Measurements from ENCODE around the gene CACNA1E. TPM values are rescaled to one million over a fixed set of nuclear protein-coding genes. Genes with fewer than 3 reads are reported as not detected.

The CACNA1E gene
- total and polyA plus RNA-seq, 2 of the 13 experiments (the other 11 are each of a cell fraction or from before 2014, with no cell fraction given): not detected

- H3K4me3 ChIP-seq (replicated peaks in 1 of 3; ENCODE audit: insufficient read depth in 1 of 3, low read depth in 2 of 3, low read length in 3 of 3): no peak overlapping the region
- 16% methylated on average over 4 of the region's 4 CpGs for WGBS (ENCODE audit: low lambda C conversion rate)
- ChIA-PET POLR2A (no interaction called here), CTCF (ENCODE audit: low intra/inter-chr PET ratio, low total read pairs) (no interaction called here)
- 0 out of 5 replicates have a peak, but pooled peaks cover 0 to 4% of the 10 kb centered on the region in 2 experiments for H3K27me3 ChIP-seq (ENCODE audit: control insufficient read depth in 1 of 2, insufficient read depth in 2 of 2, low read length in 2 of 2)
- H3K79me2 ChIP-seq (ENCODE audit: insufficient read depth, low read length): no peaks in the 10 kb centered on the region
- no peak for DNase-seq (ENCODE audit: low spot score)
- no peaks in the 10 kb centered on the region for H3K9me3 ChIP-seq (ENCODE audit: low read length)
- no peak overlapping the region for H2AFZ ChIP-seq (ENCODE audit: low read length)
- no peak for FAIRE-seq
- H3K4me2 ChIP-seq (ENCODE audit: low read depth, low read length): no peak overlapping the region
- BruUV-seq (replicated peaks): no TSS peak
- no peaks in the 10 kb centered on the region for H4K20me1 ChIP-seq (ENCODE audit: insufficient read depth, low read length)
- H3K4me1 ChIP-seq (ENCODE audit: insufficient read depth, low read length): no peaks in the 10 kb centered on the region
- in situ Hi-C loops (cut with HindIII; ENCODE audit: extremely low pct_ligation_motif_present, low pct_unique_long_range_greater_than_20kb) (no loop called here), intact Hi-C loops (cut with micrococcal nuclease; ENCODE audit: unreplicated experiment) (no loop called here)
- no peak for ATAC-seq
- no peak for TF ChIP-seq ZSCAN31 (CRISPR knock-in tag; IDR thresholded peaks at IDR 0.05; ENCODE audit: low read depth)
- TF ChIP-seq ZNF616 (CRISPR knock-in tag; IDR thresholded peaks at IDR 0.05; ENCODE audit: low read depth): no peak
- TF ChIP-seq ATF4 (CRISPR knock-in tag; IDR thresholded peaks at IDR 0.05): no peak
- TF ChIP-seq IRX3 (CRISPR knock-in tag; IDR thresholded peaks at IDR 0.05; ENCODE audit: borderline replicate concordance, low read depth): no peak
- TF ChIP-seq SSRP1 (CRISPR knock-in tag; IDR thresholded peaks at IDR 0.05): no peak
- TF ChIP-seq RBAK (CRISPR knock-in tag; IDR thresholded peaks at IDR 0.05): no peak
- TF ChIP-seq MIER3 (CRISPR knock-in tag; IDR thresholded peaks at IDR 0.05; ENCODE audit: borderline replicate concordance): no peak
- no peak for TF ChIP-seq ZNF749 (CRISPR knock-in tag; IDR thresholded peaks at IDR 0.05; ENCODE audit: borderline replicate concordance)
- TF ChIP-seq ZSCAN5A (CRISPR knock-in tag; IDR thresholded peaks at IDR 0.05; ENCODE audit: borderline replicate concordance): no peak
- TF ChIP-seq YY1 (IDR thresholded peaks at IDR 0.05; ENCODE audit: insufficient read depth, insufficient replicate concordance, low read depth, low read length): no peak
- TF ChIP-seq PATZ1 (CRISPR knock-in tag; IDR thresholded peaks at IDR 0.05): no peak
- no peak for TF ChIP-seq EEA1 (CRISPR knock-in tag; IDR thresholded peaks at IDR 0.05; ENCODE audit: borderline replicate concordance)
- no peak for TF ChIP-seq ATF7 (IDR thresholded peaks at IDR 0.05)
- TF ChIP-seq ATF7 (CRISPR knock-in tag; IDR thresholded peaks at IDR 0.05): no peak
- TF ChIP-seq KLF6 (CRISPR knock-in tag; IDR thresholded peaks at IDR 0.05): no peak
- TF ChIP-seq ZFP36 (IDR thresholded peaks at IDR 0.05; ENCODE audit: borderline replicate concordance, low read depth, low read length, partially characterized antibody): no peak
- no peak for TF ChIP-seq ZNF34 (CRISPR knock-in tag; IDR thresholded peaks at IDR 0.05; ENCODE audit: borderline replicate concordance)
- no peak for TF ChIP-seq TBP (CRISPR knock-in tag; IDR thresholded peaks at IDR 0.05)
- no peak for TF ChIP-seq ZNF558 (CRISPR knock-in tag; IDR thresholded peaks at IDR 0.05; ENCODE audit: borderline replicate concordance)
- TF ChIP-seq SUZ12 (IDR thresholded peaks at IDR 0.05; ENCODE audit: low read depth, low read length): no peak
- TF ChIP-seq ZBTB7B (CRISPR knock-in tag; IDR thresholded peaks at IDR 0.05): no peak
- H3K9ac ChIP-seq (ENCODE audit: insufficient read depth, low read depth, low read length): no peak overlapping the region
- no peak overlapping the region for H3K27ac ChIP-seq (ENCODE audit: extremely low read length, insufficient read depth, low read length)
- no peaks in the 10 kb centered on the region for H3K36me3 ChIP-seq (replicated peaks in 1 of 2; ENCODE audit: control insufficient read depth in 1 of 2, insufficient read depth in 2 of 2, low read length in 2 of 2)
Measured at GRCh38 chr1:181588631-181589030, 105.3 kb downstream of the CACNA1E start.

All from HepG2 (cell line).